ENCODE results near the gene DRD4. TPM values are rescaled to one million over a fixed set of nuclear protein-coding genes. Genes with fewer than 3 reads are reported as not detected.

The DRD4 gene
- total RNA-seq, 1 experiment from 2014 or later: not detected

- DNase-seq (ENCODE audit: low read depth, low spot score): no peak
- in situ Hi-C loops (cut with HindIII; ENCODE audit: low pct_unique_long_range_greater_than_20kb, low sequenced_read_pairs): no loop called here
These were observed 29.9 kb upstream of the DRD4 start for GRCh38 chr11:607020-607780.

GRCh38 chr11:607971-608659 lies 29.0 kb upstream of the DRD4 start:
- DNase-seq (ENCODE audit: low read depth, low spot score): no peak
- in situ Hi-C loops (cut with HindIII; ENCODE audit: low pct_unique_long_range_greater_than_20kb, low sequenced_read_pairs): no loop called here

- in situ Hi-C loops (cut with HindIII; ENCODE audit: low pct_unique_long_range_greater_than_20kb, low sequenced_read_pairs): no loop called here
- no peak for DNase-seq (ENCODE audit: low read depth, low spot score)
These were observed 28.2 kb upstream of the DRD4 start for GRCh38 chr11:608791-609251.

GRCh38 chr11:609341-609811 lies 27.7 kb upstream of the DRD4 start:
- DNase-seq (ENCODE audit: low read depth, low spot score): no peak
- in situ Hi-C loops (cut with HindIII; ENCODE audit: low pct_unique_long_range_greater_than_20kb, low sequenced_read_pairs): no loop called here

GRCh38 chr11:610146-610801 lies 26.8 kb upstream of the DRD4 start:
- in situ Hi-C loops (cut with HindIII; ENCODE audit: low pct_unique_long_range_greater_than_20kb, low sequenced_read_pairs): no loop called here
- DNase-seq (ENCODE audit: low read depth, low spot score): no peak

GRCh38 chr11:611001-611996 lies 25.8 kb upstream of the DRD4 start:
- in situ Hi-C loops (cut with HindIII; ENCODE audit: low pct_unique_long_range_greater_than_20kb, low sequenced_read_pairs): no loop called here
- no peak for DNase-seq (ENCODE audit: low read depth, low spot score)

- DNase-seq (ENCODE audit: low read depth, low spot score): no peak
- in situ Hi-C loops (cut with HindIII; ENCODE audit: low pct_unique_long_range_greater_than_20kb, low sequenced_read_pairs): no loop called here
These were observed 24.7 kb upstream of the DRD4 start for GRCh38 chr11:612201-612960.

- DNase-seq (ENCODE audit: low read depth, low spot score): no peak
- in situ Hi-C loops (cut with HindIII; ENCODE audit: low pct_unique_long_range_greater_than_20kb, low sequenced_read_pairs): no loop called here
These were observed 24.1 kb upstream of the DRD4 start for GRCh38 chr11:612961-613300.

GRCh38 chr11:613369-613968 lies 23.6 kb upstream of the DRD4 start:
- in situ Hi-C loops (cut with HindIII; ENCODE audit: low pct_unique_long_range_greater_than_20kb, low sequenced_read_pairs): no loop called here
- peak; percentile 67 for DNase-seq (ENCODE audit: low read depth, low spot score)

- no peak for DNase-seq (ENCODE audit: low read depth, low spot score)
- in situ Hi-C loops (cut with HindIII; ENCODE audit: low pct_unique_long_range_greater_than_20kb, low sequenced_read_pairs): no loop called here
These were observed 22.9 kb upstream of the DRD4 start for GRCh38 chr11:614021-614622.

- no peak for DNase-seq (ENCODE audit: low read depth, low spot score)
- in situ Hi-C loops (cut with HindIII; ENCODE audit: low pct_unique_long_range_greater_than_20kb, low sequenced_read_pairs): no loop called here
These were observed 22.2 kb upstream of the DRD4 start for GRCh38 chr11:614623-615503.

GRCh38 chr11:615504-616319 lies 21.4 kb upstream of the DRD4 start, which contains the start of gene IRF7:
IRF7 (minus strand) TSS chr11:615950; CDS start chr11:615364, 586 bp downstream.
- in situ Hi-C loops (cut with HindIII; ENCODE audit: low pct_unique_long_range_greater_than_20kb, low sequenced_read_pairs): no loop called here

GRCh38 chr11:616320-617198 lies 20.5 kb upstream of the DRD4 start:
- in situ Hi-C loops (cut with HindIII; ENCODE audit: low pct_unique_long_range_greater_than_20kb, low sequenced_read_pairs): no loop called here

More at GRCh38 chr11:615504-616319, 21.4 kb upstream of the DRD4 start, which contains the start of gene IRF7:
- DNase-seq (ENCODE audit: low read depth, low spot score): peak; percentile 91

More at GRCh38 chr11:616320-617198, 20.5 kb upstream of the DRD4 start:
- DNase-seq (ENCODE audit: low read depth, low spot score): no peak

All from SK-MEL-5 (cell line).